Tibial artery (tissue), 4 donors: ENCODE results near the gene GALNT6.

Experiments
- DNase-seq, 2 donors: peaks; one replicate each; pipeline ENCODE4 v3.0.0-alpha.2; 2019
- H3K27ac ChIP-seq, 2 donors: fragments of 200-600 bp; sonication (generic) in 1 of 2; 1 replicate in 1 of 2; 2 replicates in 1 of 2; pipeline ENCODE4 v1.5.1; 2018 to 2019; ENCODE audit warnings: mild to moderate bottlenecking in 1 of 2
- H3K27me3 ChIP-seq, 2 donors: fragments of 200-600 bp; sonication (generic) in 1 of 2; one replicate each; pipeline versions ENCODE4 v1.5.1 to v1.6.0; 2016 to 2019
- H3K36me3 ChIP-seq, 3 donors: fragments of 200-600 bp; sonication (generic) in 2 of 3; one replicate each; pipeline ENCODE4 v1.5.1; 2016 to 2019; ENCODE audit warnings: mild to moderate bottlenecking in 2 of 3
- H3K4me1 ChIP-seq, 4 donors: fragments of 200-600 bp; sonication (generic) in 2 of 4; 1 replicate in 3 of 4; 2 replicates in 1 of 4; pipeline ENCODE4 v1.5.1; 2016 to 2019
- H3K4me3 ChIP-seq, 2 donors: fragments of 200-600 bp; sonication (generic) in 1 of 2; 1 replicate in 1 of 2; 2 replicates in 1 of 2; pipeline ENCODE4 v1.5.1; 2018 to 2019; ENCODE audit warnings: mild to moderate bottlenecking in 2 of 2
- H3K9me3 ChIP-seq, 3 donors: fragments of 200-600 bp; sonication (generic) in 1 of 3; one replicate each; pipeline ENCODE4 v1.5.1; 2016 to 2019
- CTCF ChIP-seq, 2 experiments: fragments of 200-600 bp in 1 of 2; fragments of 450-650 bp in 1 of 2; IDR thresholded peaks; one replicate each; pipeline ENCODE4 v1.5.1; 2017 to 2019; ENCODE audit warnings: antibody characterized with exemption in 2 of 2, mild to moderate bottlenecking in 1 of 2, moderate library complexity in 1 of 2
- intact Hi-C: fragments of 100-400 bp; cut with DNase I; formaldehyde crosslinking; loops from one replicate; pipeline ENCODE4 v1.15.0; 2023; ENCODE audit warnings: low total_unique reads

GALNT6 gene

GRCh38 chr12:51391283-51392123, at the start of gene GALNT6:
Gene GALNT6 (minus strand): TSS chr12:51391406. CDS start chr12:51379781, 11,625 bp downstream.
- intact Hi-C loops, result no loop called here
- TF ChIP-seq CTCF (IDR thresholded peaks at IDR 0.05), result no peak
- DNase-seq, result no peak
- Histone ChIP-seq H3K4me3 (peak within 1 kb of the TSS; percentile 51 to 56), H3K27me3 (peaks cover 0 to 25% of the 10 kb centered on the region in 2 donors), H3K4me1 (peaks cover 0 to 28% (median 14%) of the 10 kb centered on the region in 4 donors), H3K9me3 (no peaks in the 10 kb centered on the region), H3K36me3 (no peaks in the 10 kb centered on the region), H3K27ac (peak within 1 kb of the TSS in 1 of 2 donors; percentile 16)

GRCh38 chr12:51439330-51439729, 48.1 kb upstream of the GALNT6 start:
- Histone ChIP-seq H3K4me3 (no peak overlapping the region), H3K4me1 (no peaks in the 10 kb centered on the region), H3K27ac (no peak overlapping the region), H3K36me3 (no peaks in the 10 kb centered on the region), H3K9me3 (no peaks in the 10 kb centered on the region), H3K27me3 (no peaks in the 10 kb centered on the region)
- DNase-seq, result no peak
- TF ChIP-seq CTCF (IDR thresholded peaks at IDR 0.05), result no peak
- intact Hi-C loops, result no loop called here

GRCh38 chr12:51437431-51437830, 46.2 kb upstream of the GALNT6 start:
- DNase-seq, result no peak
- no peak overlapping the region for H3K4me3 ChIP-seq
- no peak for TF ChIP-seq CTCF (IDR thresholded peaks at IDR 0.05)
- H3K36me3 ChIP-seq, result no peaks in the 10 kb centered on the region
- H3K27ac ChIP-seq, result no peak overlapping the region
- no peaks in the 10 kb centered on the region for H3K9me3 ChIP-seq
- intact Hi-C loops, result no loop called here
- H3K4me1 ChIP-seq, result no peaks in the 10 kb centered on the region
- H3K27me3 ChIP-seq, result no peaks in the 10 kb centered on the region

GRCh38 chr12:51434305-51434704, 43.1 kb upstream of the GALNT6 start:
- no peaks in the 10 kb centered on the region for H3K9me3 ChIP-seq
- H3K27ac ChIP-seq, result no peak overlapping the region
- no peaks in the 10 kb centered on the region for H3K4me1 ChIP-seq
- no peaks in the 10 kb centered on the region for H3K36me3 ChIP-seq
- no peak for TF ChIP-seq CTCF (IDR thresholded peaks at IDR 0.05)
- intact Hi-C loops, result no loop called here
- DNase-seq, result no peak
- H3K27me3 ChIP-seq, result no peaks in the 10 kb centered on the region
- H3K4me3 ChIP-seq, result no peak overlapping the region

- Histone ChIP-seq H3K36me3 (no peaks in the 10 kb centered on the region), H3K4me1 (no peaks in the 10 kb centered on the region), H3K4me3 (no peak overlapping the region), H3K27me3 (no peaks in the 10 kb centered on the region), H3K9me3 (no peaks in the 10 kb centered on the region), H3K27ac (no peak overlapping the region)
- intact Hi-C loops, result no loop called here
- TF ChIP-seq CTCF (IDR thresholded peaks at IDR 0.05), result no peak
- DNase-seq, result no peak
Measured at GRCh38 chr12:51432921-51433320, 41.7 kb upstream of the GALNT6 start.
